ENCODE results near the gene RASAL2.

GRCh38 chr1:178066296-178066907, 27.5 kb upstream of the RASAL2 start:
- TF ChIP-seq CTCF (IDR thresholded peaks at IDR 0.05) = no peak
- no peak for TF ChIP-seq EP300 (IDR thresholded peaks at IDR 0.05)
- TF ChIP-seq POLR2A (IDR thresholded peaks at IDR 0.05) = no peak

All from suprapubic skin (tissue), 3 donors.